WI38 (cell line): ENCODE measurements around the gene ARHGEF17.

Source experiments
- H3K4me3 ChIP-seq: 2 replicates; pipeline ENCODE4 v1.5.1; 2011; ENCODE audit warnings: low read depth, mild to moderate bottlenecking, control low read depth, low read length
- CTCF ChIP-seq: IDR thresholded peaks from 2 replicates; pipeline ENCODE4 v1.5.1; 2012; ENCODE audit warnings: low read depth, mild to moderate bottlenecking, control low read depth, low read length

ARHGEF17 gene

GRCh38 chr11:73348838-73349237, 40.8 kb downstream of the ARHGEF17 start:
- H3K4me3 ChIP-seq: no peak overlapping the region
- TF ChIP-seq CTCF: no peak

GRCh38 chr11:73349633-73350032, 41.6 kb downstream of the ARHGEF17 start:
- no peak overlapping the region for H3K4me3 ChIP-seq
- no peak for TF ChIP-seq CTCF

- peak; percentile 81 for TF ChIP-seq CTCF
- H3K4me3 ChIP-seq: no peak overlapping the region
Measured at GRCh38 chr11:73350908-73351636, 43.0 kb downstream of the ARHGEF17 start.

- H3K4me3 ChIP-seq: no peak overlapping the region
- no peak for TF ChIP-seq CTCF
Measured at GRCh38 chr11:73353422-73353821, 45.3 kb downstream of the ARHGEF17 start.

- no peak for TF ChIP-seq CTCF
- H3K4me3 ChIP-seq: no peak overlapping the region
Measured at GRCh38 chr11:73355109-73355508, 47.0 kb downstream of the ARHGEF17 start.

- H3K4me3 ChIP-seq: no peak overlapping the region
- no peak for TF ChIP-seq CTCF
Measured at GRCh38 chr11:73356979-73357860, 49.1 kb downstream of the ARHGEF17 start.

GRCh38 chr11:73358071-73358470, 50.0 kb downstream of the ARHGEF17 start:
- H3K4me3 ChIP-seq: no peak overlapping the region
- no peak for TF ChIP-seq CTCF
